DND-41 (cell line): Measurements from ENCODE around the gene WDR90.

Experiments used
- EZH2 ChIP-seq: IDR thresholded peaks from 3 replicates; pipeline ENCODE4 v1.6.1; 2012; ENCODE audit warnings: borderline replicate concordance, low read depth, mild to moderate bottlenecking, moderate library complexity, low read length, inconsistent platforms; ENCODE audit not compliant: severe bottlenecking
- TF ChIP-seq, protein P1 (sequence below): IDR thresholded peaks from 2 replicates; pipeline ENCODE4 v1.5.1; 2012; ENCODE audit warnings: borderline replicate concordance, low read length, moderate library complexity, mild to moderate bottlenecking; ENCODE audit not compliant: poor library complexity, severe bottlenecking; ENCODE audit errors: extremely low read depth

DNA sequence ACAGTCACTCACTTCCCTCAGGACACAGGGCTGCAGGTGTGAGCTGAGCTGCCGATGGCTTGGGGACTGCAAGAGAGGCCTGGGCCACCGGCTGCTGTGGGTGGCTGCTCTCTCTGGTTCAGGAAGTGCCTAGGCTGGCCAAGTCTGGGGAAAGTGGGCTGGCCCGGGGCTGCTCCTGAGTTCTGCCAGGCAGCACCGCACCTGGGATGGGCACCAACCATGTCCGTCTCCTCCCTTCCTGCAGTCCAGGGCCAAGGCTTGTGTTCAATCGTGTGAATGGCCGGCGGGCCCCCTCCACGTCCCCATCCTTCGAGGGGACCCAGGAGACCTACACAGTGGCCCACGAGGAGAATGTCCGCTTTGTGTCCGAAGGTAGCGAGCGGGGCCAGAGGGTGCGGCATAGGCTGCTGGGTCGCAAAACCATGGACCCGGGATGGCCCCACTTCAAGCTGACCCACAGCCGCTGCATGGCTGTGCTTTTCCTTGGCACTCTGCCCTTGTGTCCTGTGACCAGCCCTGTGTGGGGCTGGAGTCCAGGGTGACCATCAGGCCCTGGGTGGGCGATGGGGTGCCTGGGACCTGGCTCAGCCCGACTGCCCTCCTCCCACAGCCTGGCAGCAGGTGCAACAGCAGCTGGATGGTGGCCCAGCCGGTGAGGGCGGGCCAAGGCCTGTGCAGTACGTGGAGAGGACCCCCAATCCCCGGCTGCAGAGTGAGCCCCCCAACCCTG lies 1.8 kb upstream of the WDR90 start:
- TF ChIP-seq, protein P1, sequence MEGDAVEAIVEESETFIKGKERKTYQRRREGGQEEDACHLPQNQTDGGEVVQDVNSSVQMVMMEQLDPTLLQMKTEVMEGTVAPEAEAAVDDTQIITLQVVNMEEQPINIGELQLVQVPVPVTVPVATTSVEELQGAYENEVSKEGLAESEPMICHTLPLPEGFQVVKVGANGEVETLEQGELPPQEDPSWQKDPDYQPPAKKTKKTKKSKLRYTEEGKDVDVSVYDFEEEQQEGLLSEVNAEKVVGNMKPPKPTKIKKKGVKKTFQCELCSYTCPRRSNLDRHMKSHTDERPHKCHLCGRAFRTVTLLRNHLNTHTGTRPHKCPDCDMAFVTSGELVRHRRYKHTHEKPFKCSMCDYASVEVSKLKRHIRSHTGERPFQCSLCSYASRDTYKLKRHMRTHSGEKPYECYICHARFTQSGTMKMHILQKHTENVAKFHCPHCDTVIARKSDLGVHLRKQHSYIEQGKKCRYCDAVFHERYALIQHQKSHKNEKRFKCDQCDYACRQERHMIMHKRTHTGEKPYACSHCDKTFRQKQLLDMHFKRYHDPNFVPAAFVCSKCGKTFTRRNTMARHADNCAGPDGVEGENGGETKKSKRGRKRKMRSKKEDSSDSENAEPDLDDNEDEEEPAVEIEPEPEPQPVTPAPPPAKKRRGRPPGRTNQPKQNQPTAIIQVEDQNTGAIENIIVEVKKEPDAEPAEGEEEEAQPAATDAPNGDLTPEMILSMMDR: no peak
- no peak for TF ChIP-seq EZH2
